Neural cell (in vitro differentiated cells): ENCODE results near the gene B3GALT4.
A peak's percentile ranks its signal among the peaks of the same experiment; 100 is the strongest.

Source experiments
- EP300 ChIP-seq: fragments of 450-650 bp; conservative IDR thresholded peaks from 2 replicates; pipeline ENCODE4 v1.6.1; 2014; ENCODE audit warnings: antibody characterized with exemption, mild to moderate bottlenecking, moderate library complexity; ENCODE audit not compliant: poor library complexity, severe bottlenecking
- EZH2 ChIP-seq: fragments of 200-600, 300-800 bp; shearing (Covaris generic), sonication (generic); IDR thresholded peaks from 2 replicates; pipeline ENCODE4 v1.6.1; 2014; ENCODE audit warnings: antibody characterized with exemption, low read length, borderline replicate concordance, mild to moderate bottlenecking; ENCODE audit not compliant: insufficient read depth, poor library complexity, severe bottlenecking
- POLR2AphosphoS5 ChIP-seq: IDR thresholded peaks from 2 replicates; pipeline ENCODE4 v1.6.1; 2012
- SMC3 ChIP-seq: fragments of 450-650 bp; conservative IDR thresholded peaks from 2 replicates; pipeline ENCODE4 v1.6.1; 2014; ENCODE audit warnings: antibody characterized with exemption, mild to moderate bottlenecking, moderate library complexity; ENCODE audit not compliant: poor library complexity
- TF ChIP-seq, protein P1 (sequence below): fragments of 450-650 bp; IDR thresholded peaks from 2 replicates; pipeline ENCODE4 v1.5.1; 2014; ENCODE audit warnings: antibody characterized with exemption, mild to moderate bottlenecking, moderate library complexity; ENCODE audit not compliant: poor library complexity, severe bottlenecking

DNA sequence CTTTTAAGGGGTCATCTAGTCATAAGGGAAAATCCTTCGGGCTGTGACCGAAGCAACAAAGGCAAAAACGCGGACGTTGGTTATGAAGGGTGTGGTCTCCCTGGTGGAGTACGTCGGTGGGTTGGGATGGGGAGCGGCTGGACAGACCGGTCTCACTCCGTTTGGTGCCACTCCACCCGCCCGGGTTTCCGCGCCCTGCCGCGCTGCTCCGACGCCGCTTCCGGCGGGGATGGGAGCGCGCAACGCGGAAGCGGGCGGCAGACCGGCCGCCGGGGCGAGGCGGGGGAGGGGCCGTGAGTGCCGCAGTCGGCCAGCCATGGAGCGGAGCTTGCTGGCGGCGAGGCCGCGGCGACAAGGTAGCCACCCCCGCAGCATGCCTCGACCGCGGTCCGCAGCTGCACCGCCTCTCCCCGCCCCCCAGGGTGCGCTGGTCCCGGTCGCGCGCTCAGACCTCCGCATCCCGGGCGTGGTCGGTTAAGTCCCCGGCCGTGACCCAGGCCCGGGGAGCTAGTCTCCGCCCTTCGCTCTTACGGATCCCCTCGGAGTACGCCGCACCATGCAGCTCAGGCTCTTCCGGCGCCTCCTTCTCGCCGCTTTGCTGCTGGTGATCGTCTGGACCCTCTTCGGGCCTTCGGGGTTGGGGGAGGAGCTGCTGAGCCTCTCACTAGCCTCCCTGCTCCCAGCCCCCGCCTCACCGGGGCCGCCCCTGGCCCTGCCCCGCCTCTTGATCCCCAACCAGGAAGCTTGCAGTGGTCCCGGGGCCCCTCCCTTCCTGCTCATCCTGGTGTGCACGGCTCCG lies at the start of gene B3GALT4:
- TF ChIP-seq EP300: peak; percentile 46
- TF ChIP-seq SMC3: peak; percentile 64
- TF ChIP-seq, protein P1, sequence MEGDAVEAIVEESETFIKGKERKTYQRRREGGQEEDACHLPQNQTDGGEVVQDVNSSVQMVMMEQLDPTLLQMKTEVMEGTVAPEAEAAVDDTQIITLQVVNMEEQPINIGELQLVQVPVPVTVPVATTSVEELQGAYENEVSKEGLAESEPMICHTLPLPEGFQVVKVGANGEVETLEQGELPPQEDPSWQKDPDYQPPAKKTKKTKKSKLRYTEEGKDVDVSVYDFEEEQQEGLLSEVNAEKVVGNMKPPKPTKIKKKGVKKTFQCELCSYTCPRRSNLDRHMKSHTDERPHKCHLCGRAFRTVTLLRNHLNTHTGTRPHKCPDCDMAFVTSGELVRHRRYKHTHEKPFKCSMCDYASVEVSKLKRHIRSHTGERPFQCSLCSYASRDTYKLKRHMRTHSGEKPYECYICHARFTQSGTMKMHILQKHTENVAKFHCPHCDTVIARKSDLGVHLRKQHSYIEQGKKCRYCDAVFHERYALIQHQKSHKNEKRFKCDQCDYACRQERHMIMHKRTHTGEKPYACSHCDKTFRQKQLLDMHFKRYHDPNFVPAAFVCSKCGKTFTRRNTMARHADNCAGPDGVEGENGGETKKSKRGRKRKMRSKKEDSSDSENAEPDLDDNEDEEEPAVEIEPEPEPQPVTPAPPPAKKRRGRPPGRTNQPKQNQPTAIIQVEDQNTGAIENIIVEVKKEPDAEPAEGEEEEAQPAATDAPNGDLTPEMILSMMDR: peak; percentile 74
- peak; percentile 70 for TF ChIP-seq POLR2AphosphoS5
- no peak for TF ChIP-seq EZH2
